Liver (tissue), 3 donors: ENCODE results near the gene GPRC5D.

Experiments
- ATF3 ChIP-seq: IDR thresholded peaks from 2 replicates; pipeline ENCODE4 v1.6.1; 2016; ENCODE audit warnings: antibody characterized with exemption
- CTCF ChIP-seq: fragments of 150-350 bp; IDR thresholded peaks from 2 replicates; pipeline ENCODE4 v1.5.1; 2017; ENCODE audit warnings: improper control_type of control experiment, low read depth, low read length; ENCODE audit not compliant: missing input control
- FOXA1 ChIP-seq: IDR thresholded peaks from 2 replicates; pipeline ENCODE4 v1.6.1; 2016; ENCODE audit warnings: antibody characterized with exemption
- donor health status: healthy.
- donor health status: healthy.

- no peak for TF ChIP-seq FOXA1
- no peak for TF ChIP-seq CTCF
- no peak for TF ChIP-seq ATF3
These were observed 4.1 kb downstream of the GPRC5D start for GRCh38 chr12:12947902-12948301.
